ENCODE measurements around the gene ST14.

DNA sequence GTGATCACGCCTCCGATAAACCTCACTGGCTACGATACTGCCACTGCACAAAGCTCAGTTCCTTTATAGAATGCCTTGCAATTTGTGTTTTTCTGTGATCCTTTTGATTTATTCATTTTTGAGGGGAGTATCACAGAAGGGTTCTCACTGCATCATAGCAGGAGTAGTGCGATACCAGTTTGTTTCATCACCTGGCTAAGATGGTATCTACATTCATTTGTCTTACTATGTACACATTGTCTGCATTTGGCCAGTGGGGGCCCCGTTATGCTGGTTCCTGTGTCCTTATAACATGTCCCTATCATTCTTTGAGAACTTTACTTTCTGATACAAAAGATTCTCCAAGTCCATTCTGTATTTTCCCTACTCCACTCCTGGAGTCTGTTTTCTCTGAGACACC, 45.3 kb upstream of the ST14 start:
- no peak for TF ChIP-seq POLR2A (IDR thresholded peaks at IDR 0.05)
- TF ChIP-seq CTCF (IDR thresholded peaks at IDR 0.05), result no peak
